Retinal pigment epithelial cell (primary cell): Measurements from ENCODE around the gene MN1.
A peak's percentile ranks its signal among the peaks of the same experiment; 100 is the strongest.

Experiments used
- DNase-seq: peaks from one replicate; pipeline ENCODE4 v3.0.0-alpha.2; 2010; ENCODE audit warnings: low read depth
- H3K4me3 ChIP-seq: 2 replicates; pipeline ENCODE4 v1.5.1; 2011; ENCODE audit warnings: mild to moderate bottlenecking, low read length, control low read depth, moderate library complexity
- TF ChIP-seq, protein P1 (sequence below): conservative IDR thresholded peaks from 2 replicates; pipeline ENCODE4 v1.5.1; 2011; ENCODE audit warnings: low read depth, low read length, control low read depth, inconsistent platforms

The MN1 gene

GRCh38 chr22:27799827-27800249 lies 1.7 kb downstream of the MN1 start:
- H3K4me3 ChIP-seq: peak overlapping the region; percentile 74
- DNase-seq: no peak
- TF ChIP-seq, protein P1, sequence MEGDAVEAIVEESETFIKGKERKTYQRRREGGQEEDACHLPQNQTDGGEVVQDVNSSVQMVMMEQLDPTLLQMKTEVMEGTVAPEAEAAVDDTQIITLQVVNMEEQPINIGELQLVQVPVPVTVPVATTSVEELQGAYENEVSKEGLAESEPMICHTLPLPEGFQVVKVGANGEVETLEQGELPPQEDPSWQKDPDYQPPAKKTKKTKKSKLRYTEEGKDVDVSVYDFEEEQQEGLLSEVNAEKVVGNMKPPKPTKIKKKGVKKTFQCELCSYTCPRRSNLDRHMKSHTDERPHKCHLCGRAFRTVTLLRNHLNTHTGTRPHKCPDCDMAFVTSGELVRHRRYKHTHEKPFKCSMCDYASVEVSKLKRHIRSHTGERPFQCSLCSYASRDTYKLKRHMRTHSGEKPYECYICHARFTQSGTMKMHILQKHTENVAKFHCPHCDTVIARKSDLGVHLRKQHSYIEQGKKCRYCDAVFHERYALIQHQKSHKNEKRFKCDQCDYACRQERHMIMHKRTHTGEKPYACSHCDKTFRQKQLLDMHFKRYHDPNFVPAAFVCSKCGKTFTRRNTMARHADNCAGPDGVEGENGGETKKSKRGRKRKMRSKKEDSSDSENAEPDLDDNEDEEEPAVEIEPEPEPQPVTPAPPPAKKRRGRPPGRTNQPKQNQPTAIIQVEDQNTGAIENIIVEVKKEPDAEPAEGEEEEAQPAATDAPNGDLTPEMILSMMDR: no peak

DNA sequence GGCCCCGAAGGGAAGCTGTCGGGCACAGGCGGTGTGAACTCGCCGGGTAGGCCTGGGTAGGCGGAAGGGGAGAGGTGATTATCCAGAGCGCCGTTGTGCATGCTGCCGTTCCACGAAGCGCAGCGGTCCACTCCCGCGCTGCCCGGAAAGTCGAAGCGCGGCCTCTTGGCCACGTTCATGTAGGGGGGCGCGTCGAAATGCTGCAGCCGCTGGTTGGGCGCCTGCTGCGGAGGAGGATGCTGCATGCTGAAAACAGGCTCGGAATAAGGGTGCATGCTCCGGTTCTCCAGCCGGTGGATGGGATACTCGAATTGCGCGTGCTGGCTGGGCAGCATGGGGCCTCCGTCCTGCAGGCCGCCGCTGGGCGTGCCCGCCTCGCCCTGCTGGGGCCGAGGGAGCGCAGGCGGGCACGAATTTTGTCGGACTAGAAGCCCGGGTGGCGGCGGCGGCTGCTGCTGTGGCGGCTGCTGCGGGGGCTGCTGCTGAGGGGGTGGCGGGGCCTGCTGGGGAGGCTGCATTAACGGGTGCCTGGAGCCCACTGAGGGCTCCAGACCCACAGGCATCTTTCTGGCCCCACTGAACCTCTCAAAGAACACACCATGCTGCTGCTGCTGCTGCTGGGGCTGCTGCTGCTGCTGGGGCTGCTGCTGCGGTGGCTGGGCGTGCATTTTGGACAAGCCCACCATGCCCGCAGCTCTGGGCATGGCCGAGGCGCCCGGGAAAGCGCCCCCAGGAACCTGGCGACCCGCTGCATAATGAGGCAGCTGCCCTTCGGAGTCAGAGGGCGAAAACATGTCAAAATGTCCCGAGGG lies 2.3 kb downstream of the MN1 start:
- TF ChIP-seq, protein P1: no peak
- DNase-seq: no peak
- H3K4me3 ChIP-seq: no peak overlapping the region

- no peak overlapping the region for H3K4me3 ChIP-seq
- no peak for DNase-seq
- TF ChIP-seq, protein P1: no peak
Observed at GRCh38 chr22:27798511-27799014, 3.0 kb downstream of the MN1 start.

- TF ChIP-seq, protein P1: no peak
- H3K4me3 ChIP-seq: no peak overlapping the region
Observed at GRCh38 chr22:27797520-27798391, 3.8 kb downstream of the MN1 start.

GRCh38 chr22:27796829-27797519 lies 4.6 kb downstream of the MN1 start:
- no peak for DNase-seq
- TF ChIP-seq, protein P1: no peak
- H3K4me3 ChIP-seq: no peak overlapping the region

More at GRCh38 chr22:27797520-27798391, 3.8 kb downstream of the MN1 start:
- DNase-seq: no peak

DNA sequence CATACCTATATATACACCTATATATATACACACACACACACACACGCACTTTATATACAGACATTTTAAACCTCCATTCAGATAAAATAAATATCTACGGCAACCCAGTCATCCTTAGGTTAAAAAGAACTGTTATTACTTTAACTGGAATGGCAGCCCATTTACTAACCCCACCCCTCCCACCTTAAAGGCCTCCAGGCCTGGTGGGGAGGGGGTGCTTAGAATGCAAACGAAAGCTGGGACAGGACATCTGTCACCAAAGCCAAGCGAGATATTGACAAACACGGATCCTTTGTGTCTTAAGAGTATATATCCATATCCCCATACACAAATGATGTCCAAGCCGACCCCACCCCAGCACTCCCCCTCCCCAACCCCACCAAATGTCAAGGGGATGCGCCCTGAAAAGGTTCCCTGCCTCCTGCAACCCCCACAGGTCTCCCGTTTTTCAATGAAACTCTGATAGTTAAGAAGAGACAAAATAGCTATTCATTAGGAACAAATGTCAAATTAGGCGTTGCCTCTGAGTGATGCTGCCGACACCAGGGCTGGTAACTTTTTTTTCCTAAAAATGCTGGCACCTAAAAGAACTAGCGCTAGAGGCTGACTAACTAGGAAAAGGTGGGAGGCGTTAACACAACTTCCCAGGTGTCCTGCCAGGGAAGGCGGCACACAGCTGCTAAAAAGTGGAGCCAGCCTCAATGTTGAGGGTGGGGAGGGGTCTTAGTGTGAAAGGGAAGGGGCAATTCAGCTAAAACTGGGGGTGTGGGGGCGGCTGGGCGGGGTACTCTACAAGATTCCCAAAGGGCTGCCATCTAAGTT lies 5.6 kb downstream of the MN1 start:
- TF ChIP-seq, protein P1: no peak
- no peak for DNase-seq
- H3K4me3 ChIP-seq: no peak overlapping the region
